GM10266 (cell line): Measurements from ENCODE around the gene TRIM22.

Source experiments
- DNase-seq: peaks from one replicate; pipeline ENCODE4 v3.0.0; 2012; ENCODE audit errors: extremely low spot score
- CTCF ChIP-seq: IDR thresholded peaks from 2 replicates; pipeline ENCODE4 v1.5.1; 2012; ENCODE audit warnings: mild to moderate bottlenecking, low read depth; ENCODE audit not compliant: control insufficient read depth, insufficient read depth; ENCODE audit errors: missing control alignments

The TRIM22 gene

GRCh38 chr11:5691964-5692361, 2.4 kb downstream of the TRIM22 start:
- no peak for DNase-seq
- no peak for TF ChIP-seq CTCF

- no peak for DNase-seq
- TF ChIP-seq CTCF: no peak
These were observed 5.1 kb downstream of the TRIM22 start for GRCh38 chr11:5694642-5695041.

- TF ChIP-seq CTCF: no peak
- no peak for DNase-seq
These were observed 6.0 kb downstream of the TRIM22 start for GRCh38 chr11:5695580-5695979.

- no peak for TF ChIP-seq CTCF
- no peak for DNase-seq
These were observed 6.6 kb downstream of the TRIM22 start for GRCh38 chr11:5696210-5696609.

GRCh38 chr11:5698281-5698680, 8.7 kb downstream of the TRIM22 start:
- no peak for TF ChIP-seq CTCF
- no peak for DNase-seq

- DNase-seq: no peak
- no peak for TF ChIP-seq CTCF
These were observed 10.9 kb downstream of the TRIM22 start for GRCh38 chr11:5700421-5701054.

GRCh38 chr11:5701055-5701577, 11.5 kb downstream of the TRIM22 start:
- TF ChIP-seq CTCF: no peak
- no peak for DNase-seq
